Fibroblast of pulmonary artery (primary cell): ENCODE measurements around the gene F8.

ENCODE experiments used
- DNase-seq: peaks from one replicate; pipeline ENCODE4 v3.0.0-alpha.2; 2010; ENCODE audit warnings: low read depth
- H3K4me3 ChIP-seq: replicated peaks from 2 replicates; pipeline ENCODE4 v1.5.1; 2011; ENCODE audit warnings: low read depth, mild to moderate bottlenecking, control low read depth, low read length, moderate library complexity
- TF ChIP-seq, protein P1 (sequence below): IDR thresholded peaks from 2 replicates; pipeline ENCODE4 v1.5.1; 2011; ENCODE audit warnings: mild to moderate bottlenecking, control low read depth, low read length, inconsistent platforms; ENCODE audit errors: missing control alignments

F8 gene

DNA sequence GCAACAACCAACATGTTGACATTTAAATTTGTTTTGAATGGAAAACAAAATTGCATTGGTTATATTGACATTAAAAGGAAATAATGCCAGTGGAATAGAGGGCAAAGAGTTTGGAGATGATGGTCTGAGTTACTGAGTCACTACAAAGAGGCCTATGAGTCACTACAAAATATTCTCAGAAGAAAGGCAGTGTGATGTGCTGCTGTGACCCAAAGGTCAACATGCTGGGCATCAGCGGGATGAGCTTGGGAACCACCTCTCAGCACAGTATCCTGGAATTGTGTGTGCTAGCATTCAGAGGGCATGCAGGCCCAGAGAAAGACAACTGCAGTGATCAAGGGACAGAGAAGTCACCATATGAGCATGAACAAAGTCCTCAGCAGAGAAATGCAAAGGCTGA, 45.6 kb upstream of the F8 start:
- H3K4me3 ChIP-seq = no peak overlapping the region
- TF ChIP-seq, protein P1, sequence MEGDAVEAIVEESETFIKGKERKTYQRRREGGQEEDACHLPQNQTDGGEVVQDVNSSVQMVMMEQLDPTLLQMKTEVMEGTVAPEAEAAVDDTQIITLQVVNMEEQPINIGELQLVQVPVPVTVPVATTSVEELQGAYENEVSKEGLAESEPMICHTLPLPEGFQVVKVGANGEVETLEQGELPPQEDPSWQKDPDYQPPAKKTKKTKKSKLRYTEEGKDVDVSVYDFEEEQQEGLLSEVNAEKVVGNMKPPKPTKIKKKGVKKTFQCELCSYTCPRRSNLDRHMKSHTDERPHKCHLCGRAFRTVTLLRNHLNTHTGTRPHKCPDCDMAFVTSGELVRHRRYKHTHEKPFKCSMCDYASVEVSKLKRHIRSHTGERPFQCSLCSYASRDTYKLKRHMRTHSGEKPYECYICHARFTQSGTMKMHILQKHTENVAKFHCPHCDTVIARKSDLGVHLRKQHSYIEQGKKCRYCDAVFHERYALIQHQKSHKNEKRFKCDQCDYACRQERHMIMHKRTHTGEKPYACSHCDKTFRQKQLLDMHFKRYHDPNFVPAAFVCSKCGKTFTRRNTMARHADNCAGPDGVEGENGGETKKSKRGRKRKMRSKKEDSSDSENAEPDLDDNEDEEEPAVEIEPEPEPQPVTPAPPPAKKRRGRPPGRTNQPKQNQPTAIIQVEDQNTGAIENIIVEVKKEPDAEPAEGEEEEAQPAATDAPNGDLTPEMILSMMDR = no peak
- DNase-seq = peak; percentile 49

DNA sequence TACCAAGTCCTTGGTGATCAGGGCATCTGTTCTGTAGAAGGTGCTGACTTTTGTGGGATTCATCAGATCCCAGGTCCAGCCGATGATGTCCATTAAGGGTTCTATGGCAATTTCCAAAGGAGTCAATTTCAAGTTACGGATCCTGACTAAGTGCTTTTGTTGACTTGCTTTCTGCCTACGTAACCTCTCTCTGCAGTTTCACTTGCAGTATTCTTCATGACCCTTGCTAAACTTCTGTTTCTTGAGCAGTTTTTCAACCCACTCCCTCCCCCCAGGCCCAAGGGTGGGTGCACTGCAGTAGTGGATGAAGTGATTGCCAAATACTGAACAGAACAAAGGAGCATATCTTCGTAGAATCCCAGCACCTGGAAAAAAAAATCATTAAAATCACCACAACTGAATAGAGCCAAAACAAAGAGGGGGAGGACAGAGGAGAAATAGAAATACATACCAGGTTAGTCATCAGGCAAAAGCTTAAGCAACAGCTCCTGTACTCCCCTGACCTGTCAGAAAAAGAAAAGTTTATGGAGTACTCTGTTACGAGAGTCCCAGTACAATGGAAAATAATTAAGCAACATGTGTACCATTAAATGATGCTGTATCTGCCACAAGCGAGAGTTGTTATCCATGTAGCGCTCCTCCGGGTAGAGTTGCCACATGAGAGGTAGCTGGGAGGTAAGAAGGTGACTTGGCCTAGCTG, 42.7 kb upstream of the F8 start:
- TF ChIP-seq, protein P1 = no peak
- peak; percentile 80 for DNase-seq
- H3K4me3 ChIP-seq = peak overlapping the region; percentile 38

DNA sequence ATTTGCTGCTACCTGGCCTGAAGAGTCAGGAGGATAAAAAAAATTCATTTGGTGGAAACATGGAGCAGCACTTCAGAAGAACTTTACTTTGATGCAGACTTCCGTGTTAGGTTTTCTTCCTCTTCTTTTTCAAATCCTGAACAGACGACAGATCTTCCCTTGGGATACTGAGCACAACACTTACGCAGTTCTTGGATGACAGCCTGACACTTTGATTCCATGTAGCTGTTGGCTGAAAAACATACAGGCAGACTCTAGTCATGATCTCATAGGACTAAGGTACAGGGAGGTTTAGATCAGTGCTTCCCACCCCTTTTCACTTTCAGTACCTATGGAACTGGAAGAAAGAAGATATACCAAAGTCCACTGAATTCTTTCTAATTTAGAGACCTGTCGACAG, 39.2 kb upstream of the F8 start:
- DNase-seq = no peak
- TF ChIP-seq, protein P1 = no peak
- H3K4me3 ChIP-seq = no peak overlapping the region

DNA sequence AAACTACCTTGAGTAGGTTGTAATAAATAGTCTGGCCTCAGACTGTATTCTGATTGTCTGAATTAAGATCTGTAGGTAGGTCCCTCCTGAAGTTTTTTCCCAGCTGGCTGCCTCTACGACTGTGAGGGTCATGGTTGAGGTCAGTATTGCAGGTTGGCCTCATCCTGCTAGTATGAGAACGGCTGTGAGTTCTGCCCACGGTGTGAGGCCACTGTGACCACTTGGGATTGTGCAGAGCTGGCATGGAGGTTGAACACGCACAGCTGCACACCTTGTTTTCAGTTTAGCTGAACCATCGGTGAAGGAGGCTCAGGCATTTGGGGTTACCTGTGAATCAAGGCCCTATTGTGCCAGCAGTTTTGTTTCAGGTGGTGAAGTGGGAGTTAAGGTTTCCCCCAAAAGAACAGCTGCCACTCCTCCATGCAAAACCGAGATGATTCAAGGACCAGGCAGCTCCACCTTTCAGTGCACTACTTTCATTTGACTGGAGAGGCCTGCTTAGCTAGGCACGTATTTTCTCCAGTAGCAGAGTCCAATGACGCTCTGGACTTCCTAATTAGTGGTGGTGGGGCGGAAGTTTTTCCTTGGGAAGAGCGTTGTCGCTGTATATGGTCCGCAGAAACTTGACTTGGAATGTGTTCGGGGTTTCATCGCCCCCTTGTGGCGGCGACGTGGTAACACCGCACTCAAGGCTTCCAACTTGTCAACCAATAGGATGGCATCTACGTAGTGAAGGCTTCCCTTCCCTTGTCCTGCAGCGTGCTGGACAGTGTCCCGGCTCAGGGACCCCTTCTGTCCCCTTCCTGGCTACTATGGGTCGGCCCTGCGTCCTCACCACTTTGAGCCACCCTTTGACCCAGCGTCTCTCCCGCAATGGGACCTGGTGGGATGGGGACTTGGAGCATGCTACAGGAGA, 34.6 kb upstream of the F8 start:
- peak; percentile 83 for DNase-seq
- H3K4me3 ChIP-seq = no peak overlapping the region
- TF ChIP-seq, protein P1 = peak; percentile 63

DNA sequence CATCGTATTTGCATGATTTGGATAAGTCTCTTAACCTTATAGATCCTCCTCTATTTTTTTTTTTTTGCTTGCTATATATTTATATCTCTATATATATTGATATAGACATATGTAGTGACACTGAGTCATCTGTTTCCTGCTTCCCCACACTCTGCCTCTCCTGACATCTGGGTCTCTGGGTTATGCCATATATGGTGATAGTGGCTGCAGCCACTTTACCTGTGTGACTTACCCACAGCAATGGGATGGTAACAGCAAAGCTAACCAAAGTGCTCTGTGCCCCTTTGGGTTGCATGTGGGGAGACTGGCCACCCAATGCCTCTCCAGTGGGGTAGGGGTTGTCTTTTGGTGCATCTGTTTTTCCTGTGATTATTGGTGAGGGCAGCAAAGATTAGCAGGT, 33.9 kb upstream of the F8 start:
- no peak for DNase-seq
- H3K4me3 ChIP-seq = no peak overlapping the region

DNA sequence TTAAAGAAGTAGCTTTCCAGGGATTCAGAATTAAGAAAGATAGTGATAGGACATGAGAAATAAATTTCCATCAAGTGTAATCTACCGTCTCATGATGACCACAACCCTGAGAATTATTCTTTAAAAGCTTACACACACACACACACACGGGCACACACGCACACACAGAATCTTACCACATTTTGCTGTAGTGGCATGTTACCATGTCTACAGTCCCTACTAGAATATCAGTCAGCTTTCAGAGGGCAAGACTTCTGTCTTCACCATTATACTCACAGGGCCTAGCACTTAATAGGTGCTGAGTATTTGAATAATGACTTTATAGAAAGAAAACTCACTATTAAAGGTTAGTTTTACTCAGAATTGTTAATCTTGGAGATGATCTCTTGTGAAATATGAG, 33.0 kb upstream of the F8 start:
- TF ChIP-seq, protein P1 = no peak
- H3K4me3 ChIP-seq = no peak overlapping the region
- no peak for DNase-seq

More for the DNA sequence above, 33.9 kb upstream of the F8 start:
- TF ChIP-seq, protein P1 = no peak

DNA sequence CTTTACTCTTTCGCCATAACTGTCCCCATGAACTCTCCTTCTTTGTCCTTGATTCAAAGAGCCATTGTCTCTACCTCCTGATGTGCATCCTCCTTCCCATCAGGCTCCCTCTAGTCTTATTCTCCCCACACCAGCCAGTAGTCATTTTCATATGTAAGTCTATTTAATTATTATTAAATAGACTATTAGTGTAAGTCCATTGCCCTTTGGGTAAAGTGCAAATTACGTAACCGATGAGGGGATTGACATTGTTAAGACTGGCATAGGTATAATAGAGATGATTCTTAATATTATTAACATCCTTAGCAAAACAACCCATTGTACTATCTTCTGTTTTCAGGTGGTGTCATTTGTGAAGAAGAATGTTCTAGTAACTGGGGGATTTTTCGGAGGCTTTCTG, 31.7 kb upstream of the F8 start:
- TF ChIP-seq, protein P1 = no peak
- no peak for DNase-seq
- H3K4me3 ChIP-seq = no peak overlapping the region
